ENCODE data around the gene RHNO1. TPM values are rescaled to one million over a fixed set of nuclear protein-coding genes. Genes with fewer than 3 reads are reported as not detected.

The RHNO1 gene
- total and polyA plus RNA-seq, 5 experiments from 2014 or later = 27.7 to 44.4 (median 36.3) TPM

DNA sequence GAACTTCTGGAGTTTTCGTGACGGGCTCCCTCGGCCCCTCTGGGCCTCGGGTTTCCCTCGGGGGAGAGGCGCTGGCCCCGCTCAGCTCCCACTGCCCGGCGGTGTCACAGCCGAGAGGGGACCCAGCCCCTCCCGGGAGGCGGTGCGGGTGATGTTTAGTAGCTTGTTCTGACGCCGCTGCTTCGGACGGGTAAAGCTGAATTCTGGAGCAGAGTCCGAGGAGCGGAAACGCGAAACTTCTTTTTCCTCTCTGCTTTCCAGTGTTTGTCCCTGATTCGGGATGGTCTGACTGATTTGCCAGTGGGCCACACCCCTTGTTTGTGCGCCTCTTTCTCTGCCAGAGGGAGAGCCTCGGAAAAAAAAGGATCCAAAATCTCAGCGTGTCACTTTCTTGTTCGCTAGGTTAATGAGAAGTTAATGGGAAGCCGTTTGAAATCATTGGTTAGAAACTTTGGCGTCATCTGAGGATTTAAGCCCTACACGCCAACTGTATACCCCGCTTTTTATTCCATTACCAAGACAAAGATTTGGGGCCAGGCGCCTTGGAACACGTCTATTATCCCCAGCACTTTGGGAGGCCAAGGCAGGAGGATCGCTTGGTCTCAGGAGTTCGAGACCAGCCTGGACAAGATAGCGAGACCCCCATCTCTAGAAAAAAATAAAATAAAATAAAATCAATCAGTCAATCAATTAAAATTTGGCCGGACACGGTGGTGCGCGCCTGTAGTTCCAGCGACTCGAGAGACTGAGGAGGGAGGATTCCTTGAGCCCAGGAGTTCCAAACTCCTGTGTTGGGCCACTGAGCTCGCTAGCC is 14.4 kb downstream of the RHNO1 start:
- H3K4me3 Mint-ChIP-seq = peak overlapping the region; percentile 91 to 99 (median 96)
- DNase-seq (peak in 2 of 10 donors; percentile 24 to 34), ATAC-seq (peak; percentile 17 to 23)
- POLR2A ChIA-PET = interaction anchor here (1.5 to 2.2 kb wide), 3 partner anchors 11 to 14 kb away, joined by 4 to 15 read pairs (median 14); partner anchors contain the start of genes FOXM1 and RHNO1
- peaks cover 16 to 30% (median 21%) of the 10 kb centered on the region in 4 donors for H3K4me1 Mint-ChIP-seq
- peak overlapping the region; percentile 48 to 98 (median 95) for H3K27ac Mint-ChIP-seq
- no peaks in the 10 kb centered on the region for H3K27me3 Mint-ChIP-seq
- H3K9me3 Mint-ChIP-seq = no peaks in the 10 kb centered on the region
- H3K36me3 Mint-ChIP-seq = peaks cover 0 to 8% (median 0%) of the 10 kb centered on the region in 3 donors

DNA sequence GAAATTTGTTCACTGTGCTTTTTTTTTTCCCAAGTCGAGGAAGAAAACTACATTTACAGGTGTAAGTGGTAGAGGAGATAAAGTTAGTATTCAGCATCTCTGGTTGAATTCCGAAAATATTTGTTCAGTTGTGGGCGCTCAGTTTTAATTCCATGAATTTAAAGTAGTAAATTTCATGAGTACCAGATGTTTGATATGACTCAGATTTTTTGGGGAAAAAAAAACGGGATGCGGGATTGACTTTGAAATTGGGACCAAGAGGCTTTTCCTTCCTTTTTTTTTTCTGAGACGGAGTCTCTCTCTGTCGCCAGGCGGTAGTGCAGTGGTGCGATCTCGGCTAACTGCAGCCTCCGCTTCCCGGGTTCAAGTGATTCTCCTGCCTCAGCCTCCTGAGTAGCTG is 15.2 kb downstream of the RHNO1 start:
- POLR2A ChIA-PET = interaction anchor here (0.5 kb wide), 1 partner anchor 873 kb away, joined by 3 read pairs; no protein-coding TSS in a partner anchor
- H3K4me3 Mint-ChIP-seq = peak overlapping the region in 8 of 10 donors; percentile 91 to 99 (median 96)
- peak overlapping the region in 4 of 10 donors; percentile 6 to 59 (median 12) for H3K27ac Mint-ChIP-seq
- no peak for ATAC-seq
- H3K9me3 Mint-ChIP-seq = no peaks in the 10 kb centered on the region
- no peak for DNase-seq
- H3K4me1 Mint-ChIP-seq = peaks cover 16 to 30% (median 21%) of the 10 kb centered on the region in 4 donors
- no peaks in the 10 kb centered on the region for H3K27me3 Mint-ChIP-seq
- H3K36me3 Mint-ChIP-seq = peaks cover 0 to 7% (median 0%) of the 10 kb centered on the region in 3 donors

- Mint-ChIP-seq H3K27ac (peak overlapping the region in 2 of 10 donors; percentile 25 to 41), H3K4me3 (peak overlapping the region in 8 of 10 donors; percentile 30 to 75 (median 58)), H3K4me1 (peaks cover 16 to 30% (median 21%) of the 10 kb centered on the region in 4 donors), H3K9me3 (no peaks in the 10 kb centered on the region), H3K36me3 (no peaks in the 10 kb centered on the region), H3K27me3 (no peaks in the 10 kb centered on the region)
- POLR2A ChIA-PET = interaction anchor here (0.5 kb wide), 1 partner anchor 873 kb away, joined by 3 read pairs; no protein-coding TSS in a partner anchor
- no peak for ATAC-seq
- no peak for DNase-seq
Observed at GRCh38 chr12:2893007-2893406, 16.0 kb downstream of the RHNO1 start.

DNA sequence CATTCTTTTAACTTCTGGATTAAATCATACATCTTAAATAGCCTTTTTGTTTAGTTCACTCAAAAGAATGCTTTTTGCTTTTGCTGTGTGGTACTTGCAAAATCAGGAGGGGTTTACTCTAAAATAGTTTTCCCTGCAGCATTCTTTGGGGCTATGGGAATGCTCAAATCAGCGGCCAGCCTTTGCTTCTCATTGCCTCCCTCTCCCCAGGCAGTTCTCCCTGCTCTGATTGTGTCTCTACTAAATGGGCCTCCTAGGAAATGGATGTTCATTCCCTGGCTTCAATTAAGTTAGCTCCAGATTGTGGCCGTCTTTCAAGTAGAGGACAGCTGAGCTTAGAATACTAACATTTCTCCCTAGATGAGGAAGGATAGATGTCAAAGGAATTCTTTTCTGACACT is 18.0 kb downstream of the RHNO1 start:
- H3K9me3 Mint-ChIP-seq = no peaks in the 10 kb centered on the region
- H3K27me3 Mint-ChIP-seq = no peaks in the 10 kb centered on the region
- ATAC-seq (no peak), DNase-seq (no peak)
- H3K36me3 Mint-ChIP-seq = no peaks in the 10 kb centered on the region
- POLR2A ChIA-PET = no interaction called here
- peak overlapping the region in 1 of 10 donors; percentile 51 for H3K27ac Mint-ChIP-seq
- H3K4me1 Mint-ChIP-seq = peaks cover 9 to 24% (median 14%) of the 10 kb centered on the region in 4 donors
- no peak overlapping the region for H3K4me3 Mint-ChIP-seq

DNA sequence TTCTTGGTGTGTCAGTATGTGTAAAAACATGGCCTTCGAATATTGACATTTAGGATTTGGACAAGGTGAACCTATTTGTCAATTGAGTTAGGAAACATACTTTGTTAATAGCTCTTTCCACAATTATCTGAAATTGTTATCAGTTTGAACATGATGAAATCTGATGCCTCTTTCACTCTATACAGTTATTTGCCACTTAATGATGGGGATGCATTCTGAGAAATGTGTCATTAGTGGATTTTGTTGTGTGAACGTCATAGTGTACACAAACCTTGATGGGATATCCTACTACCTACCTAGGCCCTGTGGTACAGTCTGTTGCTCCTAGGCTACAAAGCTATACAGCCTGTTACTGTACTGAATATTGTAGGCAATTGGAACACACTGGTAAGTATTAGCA is 18.5 kb downstream of the RHNO1 start:
- no peak overlapping the region for H3K4me3 Mint-ChIP-seq
- no peaks in the 10 kb centered on the region for H3K27me3 Mint-ChIP-seq
- H3K36me3 Mint-ChIP-seq = no peaks in the 10 kb centered on the region
- no peak for ATAC-seq
- H3K9me3 Mint-ChIP-seq = no peaks in the 10 kb centered on the region
- peak overlapping the region in 1 of 10 donors; percentile 29 for H3K27ac Mint-ChIP-seq
- H3K4me1 Mint-ChIP-seq = peaks cover 4 to 19% (median 11%) of the 10 kb centered on the region in 4 donors
- DNase-seq = no peak
- POLR2A ChIA-PET = no interaction called here

DNA sequence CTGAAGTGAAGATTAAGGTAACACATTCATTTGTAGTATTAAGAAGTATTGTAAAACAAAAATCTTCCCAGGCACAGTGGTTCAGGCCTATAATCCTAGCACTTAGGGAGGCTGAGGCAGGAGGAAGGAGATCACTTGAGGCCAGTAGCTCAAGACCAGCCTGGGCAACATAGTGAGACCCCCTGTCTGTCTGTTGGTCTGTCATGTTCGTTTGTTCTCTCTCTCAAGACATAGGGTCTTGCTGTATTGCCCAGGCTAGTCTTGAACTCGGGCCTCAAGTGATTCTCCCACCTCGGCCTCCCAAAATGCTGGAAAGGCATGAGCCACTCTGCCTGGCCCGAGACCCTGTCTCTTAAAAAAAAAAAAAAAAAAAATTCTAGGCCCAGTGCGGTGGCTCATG is 20.4 kb downstream of the RHNO1 start:
- Mint-ChIP-seq H3K4me3 (no peak overlapping the region), H3K4me1 (peaks cover 0 to 4% (median 2%) of the 10 kb centered on the region in 4 donors), H3K27ac (no peak overlapping the region), H3K27me3 (no peaks in the 10 kb centered on the region), H3K36me3 (no peaks in the 10 kb centered on the region), H3K9me3 (no peaks in the 10 kb centered on the region)
- POLR2A ChIA-PET = no interaction called here
- DNase-seq (no peak), ATAC-seq (no peak)

- no peak overlapping the region for H3K27ac Mint-ChIP-seq
- H3K9me3 Mint-ChIP-seq = no peaks in the 10 kb centered on the region
- no peak overlapping the region for H3K4me3 Mint-ChIP-seq
- H3K4me1 Mint-ChIP-seq = peaks cover 0 to 6% (median under 1%) of the 10 kb centered on the region in 4 donors
- POLR2A ChIA-PET = interaction anchor here (0.6 kb wide), 1 partner anchor 16 kb away, joined by 5 read pairs; no protein-coding TSS in a partner anchor
- H3K27me3 Mint-ChIP-seq = no peaks in the 10 kb centered on the region
- no peak for DNase-seq
- H3K36me3 Mint-ChIP-seq = no peaks in the 10 kb centered on the region
- ATAC-seq = no peak
Observed at GRCh38 chr12:2900642-2901041, 23.6 kb downstream of the RHNO1 start.

GRCh38 chr12:2902272-2902880 is 25.4 kb downstream of the RHNO1 start:
- Mint-ChIP-seq H3K4me1 (peaks cover 0 to 6% (median 0%) of the 10 kb centered on the region in 4 donors), H3K4me3 (no peak overlapping the region)

GRCh38 chr12:2904260-2904659 is 27.2 kb downstream of the RHNO1 start:
- no peak for DNase-seq
- Mint-ChIP-seq H3K27me3 (no peaks in the 10 kb centered on the region), H3K4me1 (peaks cover 0 to 6% (median 0%) of the 10 kb centered on the region in 4 donors), H3K36me3 (no peaks in the 10 kb centered on the region), H3K4me3 (no peak overlapping the region), H3K27ac (peak overlapping the region in 1 of 10 donors; percentile 63), H3K9me3 (no peaks in the 10 kb centered on the region)
- POLR2A ChIA-PET = no interaction called here
- no peak for ATAC-seq

More at GRCh38 chr12:2902272-2902880, 25.4 kb downstream of the RHNO1 start:
- Mint-ChIP-seq H3K27ac (peak overlapping the region in 1 of 10 donors; percentile 29), H3K36me3 (no peaks in the 10 kb centered on the region), H3K9me3 (no peaks in the 10 kb centered on the region), H3K27me3 (no peaks in the 10 kb centered on the region)
- POLR2A ChIA-PET = interaction anchor here (0.7 kb wide), 1 partner anchor 9 kb away, joined by 4 read pairs; no protein-coding TSS in a partner anchor
- ATAC-seq (no peak), DNase-seq (no peak)

- Mint-ChIP-seq H3K9me3 (no peaks in the 10 kb centered on the region), H3K27me3 (no peaks in the 10 kb centered on the region), H3K27ac (peak overlapping the region in 1 of 10 donors; percentile 8), H3K4me3 (no peak overlapping the region), H3K36me3 (peaks cover 4 to 35% (median 14%) of the 10 kb centered on the region in 3 donors), H3K4me1 (peaks cover 0 to 1% (median 0%) of the 10 kb centered on the region in 4 donors)
- DNase-seq (no peak), ATAC-seq (no peak)
- POLR2A ChIA-PET = no interaction called here
Observed at GRCh38 chr12:2912216-2912575, 35.2 kb downstream of the RHNO1 start.

GRCh38 chr12:2919249-2919648 is 42.2 kb downstream of the RHNO1 start:
- no peak for ATAC-seq
- H3K27me3 Mint-ChIP-seq = no peaks in the 10 kb centered on the region
- DNase-seq = no peak
- no peak overlapping the region for H3K27ac Mint-ChIP-seq
- peaks cover 0 to 56% (median 21%) of the 10 kb centered on the region in 3 donors for H3K36me3 Mint-ChIP-seq
- no peak overlapping the region for H3K4me3 Mint-ChIP-seq
- H3K4me1 Mint-ChIP-seq = no peaks in the 10 kb centered on the region
- no peaks in the 10 kb centered on the region for H3K9me3 Mint-ChIP-seq
- POLR2A ChIA-PET = no interaction called here

- no peak for ATAC-seq
- POLR2A ChIA-PET = no interaction called here
- Mint-ChIP-seq H3K27me3 (no peaks in the 10 kb centered on the region), H3K36me3 (peaks cover 6 to 61% (median 18%) of the 10 kb centered on the region in 3 donors), H3K9me3 (no peaks in the 10 kb centered on the region), H3K27ac (no peak overlapping the region), H3K4me1 (peaks cover 0 to 3% (median 0%) of the 10 kb centered on the region in 4 donors), H3K4me3 (no peak overlapping the region)
- DNase-seq = no peak
Observed at GRCh38 chr12:2922329-2922728, 45.3 kb downstream of the RHNO1 start.

- Mint-ChIP-seq H3K27ac (no peak overlapping the region), H3K9me3 (no peaks in the 10 kb centered on the region), H3K36me3 (peaks cover 6 to 68% (median 20%) of the 10 kb centered on the region in 3 donors), H3K4me3 (no peak overlapping the region), H3K27me3 (no peaks in the 10 kb centered on the region), H3K4me1 (peaks cover 0 to 3% (median 0%) of the 10 kb centered on the region in 4 donors)
- POLR2A ChIA-PET = no interaction called here
- no peak for DNase-seq
- no peak for ATAC-seq
Observed at GRCh38 chr12:2923057-2923456, 46.0 kb downstream of the RHNO1 start.

Data from naive thymus-derived CD8-positive, alpha-beta T cell (primary cell).